NCI-H1436 treated with DMSO at 0.1 percent for 48 hours (cell line): ENCODE results near the gene TMEM238L.

Source experiments
- DNase-seq: peaks from one replicate; lab custom pipeline; 2025; lab: John Stamatoyannopoulos, UW

The TMEM238L gene

DNA sequence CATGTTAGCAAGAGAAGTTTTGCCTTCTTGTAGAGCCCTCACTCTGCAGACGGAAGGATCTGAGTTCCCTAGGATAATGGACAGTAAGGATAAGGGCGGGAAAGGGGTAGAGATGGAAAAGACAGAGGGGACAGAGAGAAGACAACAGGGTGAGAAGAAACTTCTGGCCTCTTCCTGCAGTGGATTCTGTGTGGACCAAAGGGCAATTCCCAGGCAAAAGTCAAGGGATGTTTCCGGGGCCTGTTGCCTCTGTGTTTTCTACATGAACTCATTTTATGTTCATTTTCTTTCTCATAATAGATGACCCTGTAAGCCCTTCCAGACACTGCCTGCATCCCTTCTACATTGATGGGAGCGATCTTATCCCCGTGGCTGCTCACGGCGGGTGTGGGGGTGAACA lies 647 bp upstream of the TMEM238L start:
- DNase-seq = no peak

DNA sequence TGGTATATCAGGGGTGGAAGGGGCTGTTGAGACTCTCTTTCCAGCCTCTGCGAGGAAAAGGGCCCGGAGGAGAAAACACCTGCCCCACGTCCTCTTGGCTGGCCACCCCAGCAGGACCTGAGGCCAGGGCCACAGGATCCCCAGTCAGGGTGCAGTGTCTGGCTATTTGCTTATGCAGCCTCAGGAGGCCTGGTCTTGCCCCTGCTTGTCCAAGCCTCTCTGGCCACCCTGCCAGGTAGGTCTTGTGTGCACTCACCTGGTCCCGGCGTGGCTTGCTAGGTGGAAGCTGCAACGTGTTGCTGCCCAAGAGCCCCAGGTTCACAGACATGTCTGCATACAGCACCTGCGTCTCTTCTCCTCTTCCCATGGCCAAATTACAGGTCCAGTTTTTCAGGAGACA lies 549 bp downstream of the TMEM238L start:
- DNase-seq = no peak

DNA sequence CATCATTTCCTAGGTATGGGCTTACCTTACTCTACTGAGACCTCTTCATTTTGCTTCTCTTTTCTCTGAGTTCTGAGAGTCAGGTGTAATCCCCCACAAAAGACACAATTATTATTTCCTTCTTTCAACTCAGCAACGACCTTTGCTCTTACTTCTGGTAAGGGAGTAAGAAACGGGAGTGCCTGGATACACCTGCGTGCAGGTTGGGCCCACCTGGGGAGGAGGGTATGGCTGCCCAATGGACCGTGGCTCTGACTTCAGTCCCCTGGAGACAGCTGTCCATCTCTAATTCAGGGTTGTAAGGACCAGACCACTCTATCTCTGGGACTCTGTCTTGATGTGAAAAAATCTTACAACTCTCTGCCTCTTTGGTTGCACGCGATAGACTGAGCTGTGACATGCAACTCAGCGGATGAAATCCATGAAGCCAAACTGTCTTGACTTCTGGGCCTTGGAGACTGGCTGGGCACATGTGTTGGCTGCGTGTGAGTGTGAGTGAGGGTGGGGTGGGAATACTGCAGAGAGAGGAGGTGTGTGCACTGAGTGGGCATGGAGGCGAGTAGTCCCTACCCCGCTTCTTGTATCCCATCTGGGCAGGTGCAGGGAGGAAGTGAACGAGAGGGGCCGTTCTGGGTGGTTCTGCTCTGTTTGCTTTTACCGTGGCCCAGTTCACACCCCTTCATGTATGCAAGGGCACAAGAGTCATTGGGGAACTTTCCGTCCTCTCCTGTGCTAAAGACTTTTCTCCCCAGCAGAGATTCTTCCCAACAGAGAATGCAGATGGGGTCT lies 1.2 kb downstream of the TMEM238L start:
- DNase-seq = no peak

DNA sequence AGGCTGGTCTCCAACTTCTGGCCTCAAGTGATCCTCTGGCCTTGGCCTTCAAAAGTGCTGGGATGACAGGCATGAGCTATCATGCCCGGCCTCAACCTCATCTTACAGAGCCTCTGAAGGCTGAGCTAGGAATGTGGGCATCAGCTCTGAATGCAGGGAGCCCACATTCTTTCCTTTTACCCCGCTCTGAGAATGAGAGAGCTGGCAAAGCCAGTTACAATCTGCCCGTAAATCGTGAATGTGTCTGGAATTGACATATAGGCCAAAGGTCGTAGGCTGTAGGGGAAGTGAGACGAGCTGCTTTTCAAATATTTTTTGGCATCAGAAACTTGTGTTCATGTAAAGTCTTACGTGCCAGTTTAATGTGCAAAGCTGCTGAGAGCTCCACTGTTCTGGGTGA lies 4.5 kb downstream of the TMEM238L start:
- DNase-seq = no peak

DNA sequence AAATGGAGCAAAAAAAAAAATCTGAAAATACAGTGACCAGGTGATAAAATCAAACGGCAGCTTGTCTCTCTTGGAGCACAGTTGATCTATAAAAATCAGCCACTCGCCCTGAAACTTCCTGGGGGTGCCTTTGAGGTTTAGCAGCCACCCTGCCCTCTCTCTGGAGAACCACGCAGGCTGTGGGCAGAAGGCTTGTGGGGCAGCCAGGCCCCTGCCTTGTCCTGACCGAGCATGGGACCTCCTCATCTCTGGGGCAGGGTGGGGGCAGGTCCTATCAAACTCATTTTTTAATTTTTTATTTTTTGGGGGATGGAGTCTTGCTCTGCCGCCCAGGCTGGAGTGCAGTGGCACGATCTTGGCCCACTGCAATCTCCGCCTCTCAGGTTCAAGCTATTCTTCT lies 5.0 kb downstream of the TMEM238L start:
- DNase-seq = no peak

DNA sequence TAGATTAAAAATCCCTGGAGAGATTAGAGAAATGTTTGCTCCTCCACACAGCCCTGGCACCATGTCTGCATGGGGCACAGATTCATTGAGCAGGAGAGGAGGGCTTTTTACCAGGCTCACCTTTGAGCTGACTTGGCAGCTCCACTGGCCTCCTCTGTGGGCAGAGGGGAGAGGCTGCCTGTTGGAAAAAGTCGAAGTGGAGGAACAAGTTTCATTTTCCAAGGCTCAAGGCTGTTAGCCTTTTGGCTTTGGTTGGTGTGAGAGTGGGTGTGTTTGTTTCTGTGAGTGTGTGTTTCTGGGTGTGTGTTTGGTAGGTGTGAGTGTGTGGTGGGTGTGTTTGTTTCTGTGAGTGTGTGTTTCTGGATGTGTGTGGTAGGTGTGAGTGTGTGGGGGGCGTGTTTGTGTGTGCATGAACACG lies 5.6 kb downstream of the TMEM238L start:
- no peak for DNase-seq

DNA sequence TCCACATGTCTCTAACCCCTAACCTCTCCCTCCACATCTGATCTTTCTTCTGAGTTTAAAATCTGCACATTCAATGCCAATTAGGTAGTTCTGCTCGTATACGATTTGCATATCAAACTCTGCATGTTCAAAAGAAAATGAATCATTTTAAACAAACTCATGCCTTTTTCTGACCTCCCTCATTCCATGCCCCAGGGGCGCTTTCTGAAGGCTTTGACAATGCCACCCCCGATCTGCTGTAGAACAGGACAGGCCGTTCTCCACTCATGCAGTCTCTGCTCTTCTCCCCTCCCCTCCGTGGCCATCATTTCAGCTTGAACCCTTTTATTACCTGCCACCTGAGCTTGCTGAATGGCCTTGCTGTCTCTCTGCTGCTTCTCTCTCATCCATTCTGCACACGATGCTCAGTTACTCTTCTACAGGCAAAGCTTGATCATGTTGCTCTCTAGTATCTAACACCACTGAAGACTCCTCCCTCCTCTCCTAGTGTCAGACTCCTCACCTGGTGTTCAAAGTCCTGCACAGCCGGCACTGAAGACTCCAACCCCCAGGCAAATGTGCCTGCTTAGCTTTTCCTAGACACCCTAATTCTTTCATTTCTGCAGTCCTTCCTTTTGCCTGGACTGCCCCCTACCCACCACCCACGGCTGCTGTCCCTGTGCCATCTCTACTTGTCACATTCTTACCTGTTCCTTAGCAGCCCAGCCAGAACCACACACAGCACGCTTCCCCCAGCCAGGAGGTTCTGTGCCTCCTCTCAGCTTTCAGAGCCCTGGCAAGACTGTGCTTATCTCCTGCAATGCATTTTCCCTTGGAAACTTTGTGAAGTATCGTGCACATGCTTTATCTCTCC lies 6.2 kb downstream of the TMEM238L start:
- DNase-seq = no peak

DNA sequence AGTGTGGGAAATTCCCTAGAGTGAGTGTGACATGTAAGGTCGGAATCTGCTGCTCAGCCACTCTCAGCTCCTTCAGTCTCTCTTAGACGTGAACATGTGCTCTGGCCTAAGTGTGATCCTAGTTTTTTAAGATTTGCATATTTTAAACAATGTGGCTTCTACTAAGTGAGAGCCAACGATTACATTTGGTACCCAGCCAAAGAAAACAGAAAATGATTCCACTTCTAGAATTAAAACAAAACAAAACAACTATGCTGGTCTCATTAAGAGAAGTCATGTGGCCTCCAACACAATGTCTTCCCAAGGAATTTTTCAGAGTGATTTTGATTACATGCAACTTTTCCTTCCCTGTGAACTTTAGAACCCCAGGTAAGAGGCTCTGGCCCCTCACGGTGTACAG lies 10.1 kb downstream of the TMEM238L start:
- DNase-seq = no peak

DNA sequence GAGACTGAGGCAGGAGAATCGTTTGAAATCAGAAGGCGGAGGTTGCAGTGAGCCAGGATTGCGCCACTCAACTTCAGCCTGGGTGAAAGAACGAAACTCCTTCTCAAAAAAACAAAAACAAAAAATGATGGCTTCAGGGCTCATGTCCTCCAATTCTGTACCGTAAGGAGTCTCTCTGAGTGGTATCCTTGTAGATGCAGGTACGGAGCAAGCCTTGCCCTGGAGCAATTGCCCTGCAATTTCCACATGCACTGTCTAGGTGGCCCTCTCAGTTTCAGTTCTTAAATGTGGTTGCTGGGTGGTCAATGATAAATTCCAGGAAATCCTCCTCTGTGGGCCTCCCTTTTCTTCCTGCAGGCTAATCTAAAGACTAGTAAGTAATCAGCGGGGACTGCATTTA lies 10.6 kb downstream of the TMEM238L start:
- no peak for DNase-seq

DNA sequence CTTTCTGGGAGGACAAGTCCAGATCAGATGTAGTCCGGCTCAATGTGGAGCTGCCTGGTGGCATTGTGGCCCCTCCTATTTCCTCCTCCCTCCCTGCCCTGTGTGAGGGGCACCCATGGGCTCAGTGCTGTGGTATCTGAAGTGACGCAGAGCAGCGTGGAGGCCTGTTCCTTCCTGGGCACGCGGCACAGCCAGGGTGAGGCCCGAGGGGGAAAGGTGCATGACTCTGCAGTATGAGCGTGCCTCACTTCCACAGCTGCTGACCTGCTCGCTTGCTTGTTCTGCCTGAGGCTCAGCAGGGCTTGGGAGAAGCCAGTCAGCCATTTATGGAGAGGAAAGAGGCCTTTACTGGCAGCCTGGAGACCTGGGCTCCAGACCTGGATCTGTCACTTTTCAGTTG lies 11.7 kb downstream of the TMEM238L start:
- DNase-seq = no peak

DNA sequence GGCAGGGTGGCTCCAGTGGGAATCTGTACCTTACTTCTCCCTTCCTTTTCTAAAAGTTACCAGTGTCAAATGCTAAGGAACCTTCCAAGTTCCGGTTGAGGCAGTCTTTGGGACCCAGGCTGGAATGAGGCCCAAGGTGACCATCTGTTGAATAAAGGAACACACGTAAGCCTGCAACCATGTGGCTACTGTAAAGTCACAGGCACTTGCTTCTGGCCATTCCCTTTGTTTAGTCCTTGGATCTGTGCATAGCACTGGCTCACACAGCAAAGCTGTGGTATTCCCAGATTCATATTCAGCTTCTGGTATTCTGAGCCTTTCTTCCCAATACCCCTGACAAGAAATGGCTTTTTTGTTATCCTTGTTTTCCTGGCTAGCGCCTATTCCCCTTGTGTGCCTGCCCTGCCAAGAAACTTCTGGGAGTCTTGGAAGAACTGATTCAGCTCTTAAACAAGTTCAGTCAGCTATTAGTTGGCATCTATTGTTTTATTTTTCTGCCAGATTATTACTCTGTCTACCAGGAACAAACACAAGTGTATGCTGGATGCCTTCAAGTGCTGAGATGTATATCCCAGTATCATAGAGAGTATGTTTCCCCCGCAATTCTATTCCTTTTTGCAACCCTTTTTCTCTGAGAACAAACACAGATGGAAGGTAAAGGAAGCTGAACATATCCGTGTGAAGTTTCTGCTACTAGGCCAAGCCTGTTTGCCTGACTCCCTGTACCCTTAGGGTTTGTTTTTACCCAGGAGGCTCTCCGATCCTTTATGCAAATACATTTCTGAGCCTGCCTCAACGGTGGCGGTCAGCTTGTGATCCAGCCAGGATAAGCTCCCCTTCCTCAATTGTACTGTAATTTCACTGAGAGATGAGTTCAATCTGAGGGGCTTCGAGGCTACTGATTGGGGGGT lies 13.2 kb downstream of the TMEM238L start:
- DNase-seq = no peak

DNA sequence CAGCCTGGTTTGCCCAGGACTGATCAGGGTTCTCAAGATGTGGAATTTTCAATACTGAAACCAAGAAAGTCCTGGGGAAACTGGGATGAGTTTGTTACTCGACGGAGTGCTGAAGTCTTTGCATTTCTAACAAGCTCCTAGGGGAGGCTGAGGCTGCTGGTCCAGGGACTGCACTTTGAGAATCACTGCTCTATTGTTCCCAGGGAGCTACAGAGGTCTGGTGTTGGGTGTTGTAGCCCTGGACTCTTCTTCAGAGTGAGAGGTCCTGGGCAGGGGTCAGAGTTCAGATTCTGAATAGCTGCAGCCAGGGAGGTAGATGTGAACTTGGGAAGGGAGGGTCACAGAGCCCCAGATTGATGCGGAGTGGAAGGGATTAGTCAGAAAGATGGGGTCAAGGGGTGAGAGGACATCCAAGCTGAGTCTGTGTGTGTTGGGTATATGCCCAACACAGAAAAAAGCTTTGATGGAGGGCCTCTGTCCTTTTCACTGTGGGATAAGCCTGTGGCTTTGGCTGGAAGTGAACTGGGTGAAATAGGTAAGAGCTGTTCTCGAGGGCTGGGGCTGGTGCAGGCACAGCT lies 14.1 kb downstream of the TMEM238L start:
- no peak for DNase-seq

DNA sequence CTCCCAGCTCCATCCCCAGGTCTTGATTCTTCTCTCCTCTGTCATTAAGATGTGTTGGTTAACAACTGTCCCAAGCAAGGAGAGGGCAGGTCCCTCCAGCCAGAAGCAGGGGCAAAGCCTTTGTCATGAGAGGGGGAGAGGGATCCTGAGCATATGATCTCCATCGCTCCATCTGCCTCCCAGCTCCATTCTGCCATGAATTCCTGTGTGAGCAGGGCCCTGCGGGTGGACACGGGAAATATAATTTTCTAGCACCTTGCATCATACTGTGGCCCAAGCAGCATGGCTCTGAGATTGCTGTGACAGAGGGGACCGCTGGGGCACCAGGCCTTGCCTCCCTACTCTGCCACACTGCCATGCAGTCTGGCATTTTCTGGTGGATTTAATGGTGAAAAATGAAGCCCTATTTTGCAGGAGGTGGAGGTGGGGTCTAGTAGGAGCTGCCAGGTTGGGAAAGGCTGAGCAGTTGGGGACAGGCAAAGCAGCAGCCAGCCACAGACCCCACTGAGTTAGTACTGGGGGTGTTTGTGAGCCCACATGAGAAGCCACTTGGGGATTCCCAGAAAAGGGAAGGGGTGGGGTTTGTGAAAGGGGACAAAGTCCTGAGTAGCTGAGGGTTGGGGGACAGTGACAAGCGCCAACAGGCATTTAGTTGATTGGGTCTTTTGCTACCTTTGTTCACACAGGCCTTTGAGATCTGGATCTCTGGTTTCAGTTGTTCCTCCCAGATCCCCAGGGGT lies 16.4 kb downstream of the TMEM238L start:
- DNase-seq = no peak

DNA sequence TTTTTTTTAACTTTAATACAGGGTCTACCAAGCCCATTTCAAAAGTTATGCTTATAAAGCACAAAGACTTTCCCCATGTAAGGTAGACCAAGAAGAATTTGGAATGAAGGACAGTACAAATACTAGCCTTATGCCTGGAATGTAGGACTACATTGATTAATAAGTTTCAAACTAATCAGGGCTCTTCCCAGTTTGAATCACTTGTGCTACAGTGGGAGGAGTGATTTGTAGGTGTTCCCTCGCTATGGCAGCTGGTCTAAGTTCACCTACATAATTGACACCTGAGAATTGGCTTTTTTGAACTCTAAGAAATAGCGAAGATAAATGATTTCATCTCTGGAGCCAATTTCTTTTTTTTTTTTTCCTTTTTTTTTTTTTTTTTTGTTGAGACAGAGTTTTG lies 18.6 kb downstream of the TMEM238L start:
- no peak for DNase-seq

DNA sequence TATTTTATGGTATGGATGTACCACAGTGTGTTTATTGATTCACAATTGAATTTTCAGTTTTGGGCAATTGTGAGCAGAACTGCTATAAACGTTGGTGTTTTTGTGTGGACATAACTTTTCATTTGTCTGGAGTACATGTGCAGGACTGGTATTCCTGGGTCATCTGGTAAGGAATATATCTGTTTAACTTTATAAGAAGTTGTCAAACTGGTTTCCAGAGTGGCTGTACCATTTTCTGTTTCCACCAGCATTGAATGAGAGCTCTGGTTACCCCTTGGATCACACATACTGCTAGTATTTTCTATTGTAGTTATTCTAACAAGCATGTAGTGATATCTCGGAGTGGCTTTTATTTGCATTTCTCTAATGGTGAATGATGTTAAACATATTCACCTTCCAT lies 24.3 kb downstream of the TMEM238L start:
- no peak for DNase-seq

DNA sequence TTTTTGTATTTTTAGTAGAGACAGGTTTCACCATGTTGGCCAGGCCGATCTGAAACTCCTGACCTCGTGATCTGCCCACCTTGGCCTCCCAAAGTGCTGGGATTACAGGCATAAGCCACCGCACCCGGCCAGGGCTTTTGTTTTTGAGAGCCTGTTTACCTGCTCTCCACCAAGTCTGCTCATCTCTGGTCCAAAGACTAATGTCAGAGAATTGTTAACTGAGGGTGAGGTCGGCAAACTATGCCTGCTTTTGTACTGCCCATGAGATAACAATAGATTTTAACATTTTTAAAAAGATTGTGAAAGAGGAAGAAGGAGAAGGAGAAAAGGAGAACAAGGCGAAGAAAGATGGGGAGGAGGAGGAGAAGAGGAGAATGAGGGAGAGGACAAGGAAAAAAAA lies 26.0 kb downstream of the TMEM238L start:
- no peak for DNase-seq

DNA sequence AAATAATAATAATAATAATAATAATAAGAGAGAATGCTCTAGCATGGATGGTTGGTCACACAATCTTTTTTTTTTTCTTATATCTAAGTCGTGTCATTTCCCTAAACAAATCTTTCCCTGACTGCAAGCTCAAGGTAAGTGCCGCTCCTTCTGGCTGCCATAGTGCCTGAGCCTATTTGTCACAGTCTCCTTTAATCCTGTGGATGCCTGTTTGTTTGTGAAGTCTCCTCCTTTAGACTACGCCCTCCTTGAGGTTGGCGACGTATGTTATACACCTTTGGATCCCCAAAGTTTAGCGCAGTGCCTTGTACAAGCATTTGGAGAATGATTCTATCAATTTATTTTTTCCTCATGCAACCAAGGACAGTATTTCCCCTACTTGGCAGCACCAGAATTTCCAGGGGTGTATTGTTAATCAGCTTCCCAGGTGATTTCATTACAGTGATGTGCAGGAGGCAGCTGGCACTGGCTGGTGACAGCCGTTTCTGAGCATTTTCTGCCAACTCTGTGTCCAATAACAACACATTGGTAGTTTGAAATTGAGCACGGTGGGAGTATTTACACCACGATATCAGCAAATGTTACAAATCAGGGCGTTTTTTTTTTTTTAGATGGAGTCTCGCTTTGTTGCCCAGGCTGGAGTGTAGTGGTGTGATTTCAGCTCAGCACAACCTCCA lies 26.6 kb downstream of the TMEM238L start:
- DNase-seq = no peak

DNA sequence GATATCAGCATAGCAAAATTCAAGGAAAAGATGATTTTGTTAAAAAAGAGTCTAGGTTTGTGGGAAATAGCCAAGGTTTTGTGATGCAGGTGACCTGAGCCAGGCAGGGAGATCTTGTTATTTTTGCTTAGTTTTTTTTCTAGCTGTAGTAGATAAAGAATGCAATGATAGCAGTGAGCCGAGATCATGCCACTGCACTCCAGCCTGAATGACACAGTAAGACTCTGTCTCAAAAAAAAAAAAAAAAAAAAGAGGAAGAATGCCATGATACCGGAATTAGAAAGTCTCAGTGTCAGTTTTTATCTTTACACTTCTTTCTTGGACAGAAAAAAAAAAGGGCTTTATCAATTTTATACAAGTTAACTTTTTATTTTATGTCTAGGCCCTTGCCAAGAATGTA lies 27.5 kb downstream of the TMEM238L start:
- DNase-seq = no peak

DNA sequence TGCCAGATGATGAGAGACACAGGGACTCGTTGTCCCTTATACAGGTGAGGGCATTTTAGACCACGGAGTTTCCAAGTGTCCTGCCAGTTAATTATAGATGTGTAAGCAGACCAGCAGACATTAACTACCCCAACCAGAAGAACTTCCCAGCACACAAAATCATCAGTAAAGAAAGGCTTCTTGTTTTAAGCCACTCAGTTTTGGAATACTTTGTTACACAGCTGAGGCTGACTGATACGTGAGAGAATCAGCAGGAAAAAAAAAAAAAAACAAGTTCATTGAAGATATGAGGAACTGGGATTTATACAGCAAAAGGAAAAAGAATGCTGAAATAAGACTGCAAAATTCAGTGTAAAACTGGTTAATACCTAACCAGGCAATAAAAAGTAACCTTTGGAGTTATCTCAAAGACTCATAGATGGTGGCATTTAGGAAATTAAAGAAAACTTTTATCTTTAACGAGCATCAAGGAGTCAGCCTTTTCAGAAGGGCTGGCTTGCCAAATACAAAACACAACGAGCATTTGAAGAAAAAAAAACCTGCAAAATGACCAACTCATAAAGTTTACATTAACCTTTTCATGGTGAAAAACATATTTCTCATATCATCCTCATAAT lies 28.1 kb downstream of the TMEM238L start:
- DNase-seq = no peak

DNA sequence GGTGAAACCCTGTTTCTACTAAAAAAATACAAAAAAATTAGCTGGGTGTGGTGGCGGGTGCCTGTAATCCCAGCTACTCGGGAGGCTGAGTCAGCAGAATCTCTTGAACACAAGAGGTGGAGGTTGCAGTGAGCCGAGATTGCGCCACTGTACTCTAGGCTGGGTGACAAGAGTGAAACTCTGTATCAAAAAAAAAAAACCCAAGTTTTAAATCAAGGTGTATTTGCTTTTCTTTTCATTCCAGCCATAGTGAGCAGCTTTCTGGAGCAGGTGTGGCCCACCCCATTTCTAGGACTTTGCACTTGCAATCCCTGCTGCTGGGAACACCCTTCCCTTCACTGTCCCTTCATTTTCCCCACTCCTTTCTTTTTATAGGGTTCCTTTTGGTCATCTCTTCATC lies 28.8 kb downstream of the TMEM238L start:
- DNase-seq = no peak
